H4 (cell line): ENCODE results near the gene RUNDC3A. TPM values are rescaled to one million over a fixed set of nuclear protein-coding genes. Genes with fewer than 3 reads are reported as not detected.
A peak's percentile ranks its signal among the peaks of the same experiment; 100 is the strongest.

Experiments used
- DNase-seq: peaks from one replicate; pipeline ENCODE4 v3.0.0-alpha.2; 2015; ENCODE audit warnings: low spot score
- total RNA-seq: library from RNA; depleted of rRNA; stranded (reverse); fragments of >200 nt; shearing (Covaris generic); gene quantifications from 2 replicates; pipeline ENCODE4 v1.2.3, GENCODE V29; 2014; rRNA removed

Gene RUNDC3A
- not detected in 2 replicates for total RNA-seq

DNA sequence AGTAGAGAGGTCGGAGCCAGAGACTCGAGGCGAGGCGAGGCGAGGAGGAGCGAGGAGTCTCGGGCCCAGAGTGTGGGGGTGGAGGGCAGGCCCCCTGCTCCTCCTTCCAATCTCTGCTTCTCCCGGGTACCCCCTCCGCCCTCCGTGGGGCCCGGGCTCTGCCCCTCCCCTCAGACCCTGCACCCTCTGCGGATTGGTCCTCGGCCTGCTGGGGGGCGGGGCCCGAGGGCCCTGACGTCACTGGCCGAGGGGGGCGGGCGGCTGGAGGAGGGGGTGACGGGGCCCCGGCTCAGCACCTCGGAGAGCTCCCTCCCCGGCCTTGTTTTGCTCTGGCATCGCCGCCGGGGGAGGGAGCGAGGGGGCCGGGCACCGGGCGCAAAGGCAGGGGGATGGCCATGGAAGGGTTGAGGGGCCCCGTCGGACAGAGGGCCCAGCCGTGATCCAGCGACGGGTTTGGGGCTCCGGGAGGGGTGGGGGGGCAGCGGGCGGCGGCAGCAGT is at the start of gene RUNDC3A:
Gene RUNDC3A (plus strand): TSS at position 282 of the 499 bp plus-strand sequence. CDS start 232 bp downstream, outside the sequence.
- DNase-seq: no peak

DNA sequence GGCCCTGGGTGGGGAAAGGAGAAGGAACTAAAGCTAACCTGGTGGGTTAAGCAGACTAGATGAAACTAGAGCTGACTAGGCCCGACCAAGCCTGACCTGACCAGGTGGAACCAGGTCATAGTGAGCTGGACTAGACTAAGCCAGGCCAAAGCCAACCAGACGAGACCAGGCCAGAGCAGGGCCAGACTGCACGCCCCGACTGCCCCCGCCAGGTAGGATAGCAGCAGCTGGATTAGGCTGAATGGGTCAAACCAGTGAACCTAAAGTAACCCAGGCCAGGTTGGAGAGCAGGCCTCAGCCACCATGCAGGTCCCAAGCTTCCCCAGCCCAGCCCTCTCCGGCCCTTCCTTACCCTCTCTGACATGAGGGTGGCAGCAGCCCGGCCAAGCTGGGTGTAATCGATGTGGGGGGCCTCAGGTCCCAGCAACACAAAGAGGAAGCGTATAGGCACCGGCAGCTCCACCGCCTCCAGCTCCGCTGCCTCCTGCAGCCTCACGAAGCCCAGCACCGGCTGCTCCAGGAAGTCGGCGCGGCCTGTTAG is 49.5 kb upstream of the RUNDC3A start:
- no peak for DNase-seq

- DNase-seq: no peak
Observed at GRCh38 chr17:44260296-44260695, 48.1 kb upstream of the RUNDC3A start.

DNA sequence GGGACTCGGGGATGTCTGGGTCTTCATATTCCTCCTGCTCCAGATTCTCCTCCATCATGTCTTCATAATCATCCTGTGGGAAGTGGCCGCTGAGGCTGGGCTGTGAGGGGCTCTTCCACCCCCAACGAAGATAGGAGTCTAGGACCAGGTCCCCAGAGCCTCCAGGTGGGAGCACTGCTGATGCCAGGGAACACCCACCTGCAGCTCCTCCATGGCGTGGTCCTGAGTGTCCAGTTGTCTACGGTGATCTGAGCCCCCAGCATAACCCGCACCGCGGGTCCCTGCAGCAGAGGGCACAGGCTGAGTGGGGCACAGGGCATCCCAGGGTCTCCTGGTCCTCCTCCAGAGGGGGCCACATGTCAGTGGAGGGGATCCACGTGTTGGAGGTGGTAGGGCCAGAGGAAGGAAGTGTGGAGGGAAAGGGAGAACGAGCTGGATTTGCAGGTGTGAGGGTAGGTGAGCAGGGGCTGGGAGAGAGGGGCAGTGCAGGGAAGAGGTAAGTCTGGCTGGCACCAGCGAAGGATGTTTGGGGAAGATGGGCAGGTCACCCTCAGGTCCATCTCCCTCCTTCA is 45.7 kb upstream of the RUNDC3A start:
- DNase-seq: no peak

DNA sequence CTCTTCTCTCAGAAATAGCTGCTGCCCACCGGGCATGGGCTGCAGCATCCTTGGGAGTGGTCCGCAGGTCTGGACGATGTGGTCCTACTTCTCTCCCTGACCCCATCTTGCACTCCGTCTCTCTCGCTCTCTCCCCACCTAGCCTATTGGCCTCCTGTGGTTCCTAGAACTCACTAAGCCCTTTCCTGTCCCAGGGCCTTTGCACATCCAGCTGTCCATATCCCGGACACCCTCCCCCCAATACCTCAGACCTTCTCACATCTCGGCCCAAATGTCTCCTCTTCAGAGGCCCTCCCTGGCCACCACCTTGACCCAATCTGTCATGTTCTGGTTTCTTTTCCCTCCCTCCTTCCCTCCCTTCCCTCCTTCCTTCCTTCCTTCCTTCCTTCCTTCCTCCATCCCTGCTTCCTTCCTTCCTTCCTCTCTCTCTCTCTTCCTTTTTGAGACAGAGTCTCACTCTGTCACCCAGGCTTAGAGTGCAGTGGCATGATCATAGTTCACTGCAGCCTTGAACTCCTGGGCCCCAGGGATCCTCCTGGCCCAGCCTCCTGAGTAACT is 45.0 kb upstream of the RUNDC3A start:
- no peak for DNase-seq

DNA sequence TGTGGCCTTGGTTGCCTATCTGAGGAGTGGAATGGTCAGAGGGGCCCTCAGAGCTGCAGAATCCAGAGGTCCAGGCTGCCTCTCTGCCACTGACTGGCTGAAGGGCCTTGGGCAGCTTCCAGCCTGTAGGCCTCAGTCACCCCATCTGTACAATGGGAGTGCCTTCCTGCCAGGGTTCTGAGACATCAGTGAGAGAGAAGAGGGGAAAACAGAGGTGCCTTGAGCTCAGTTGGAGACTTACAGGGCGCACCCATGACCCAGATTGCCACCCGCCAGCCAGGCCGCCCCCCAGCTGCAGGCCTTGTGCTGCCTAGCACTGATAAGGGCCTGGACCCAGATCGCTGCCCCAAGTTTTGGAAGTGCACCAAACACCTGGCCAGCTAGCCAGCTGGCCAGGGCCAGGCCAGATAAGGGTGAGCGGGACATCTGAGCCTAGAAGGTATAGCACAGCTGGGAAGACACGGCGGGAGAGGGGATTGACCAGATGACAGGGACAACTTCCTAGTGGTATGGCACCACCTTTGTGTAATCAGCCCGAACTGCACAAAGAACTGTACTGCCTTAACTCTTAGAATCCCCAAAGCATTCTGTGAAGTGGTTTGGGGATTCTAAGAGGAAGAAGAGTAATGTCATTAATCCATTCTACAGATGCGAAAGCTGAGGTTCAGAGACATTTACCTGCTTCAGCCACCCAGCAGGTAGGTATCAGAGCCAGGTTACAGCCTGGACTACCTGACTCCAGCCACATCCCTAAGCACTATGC is 41.8 kb upstream of the RUNDC3A start:
- DNase-seq: no peak

GRCh38 chr17:44267165-44267455 is 41.3 kb upstream of the RUNDC3A start:
- no peak for DNase-seq

DNA sequence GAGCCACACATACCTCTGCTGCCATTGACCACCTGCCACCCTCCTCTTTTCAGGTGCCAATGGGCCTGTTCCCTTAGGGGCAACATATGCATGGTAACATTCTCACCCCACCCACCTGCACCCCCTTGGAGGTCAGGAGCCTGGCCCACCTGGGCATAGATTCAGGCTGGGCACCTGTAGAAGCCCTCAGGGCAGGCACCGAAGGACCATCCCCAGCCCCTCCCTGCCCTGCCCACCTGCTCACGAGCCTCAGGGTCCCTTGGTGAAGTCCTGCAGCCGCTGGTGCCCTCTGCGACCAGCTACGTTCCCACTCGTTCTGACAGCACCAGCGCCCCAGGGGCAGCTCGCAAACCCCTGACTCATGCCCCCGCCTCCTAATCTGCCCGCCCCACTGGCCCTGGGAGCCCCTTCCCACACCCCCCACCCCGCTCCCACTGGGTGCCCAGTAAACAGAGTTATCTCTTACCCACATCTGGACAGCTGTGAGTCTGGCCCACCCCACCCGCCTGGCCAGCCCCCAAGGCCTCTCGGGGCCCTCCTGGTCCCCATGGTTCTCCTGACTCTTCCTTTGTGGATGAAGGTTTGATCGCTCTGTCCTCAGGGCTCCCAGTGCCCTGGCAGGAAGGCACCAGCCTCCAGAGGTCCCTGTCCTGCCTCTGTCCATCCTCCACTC is 40.4 kb upstream of the RUNDC3A start, which contains the start of gene SLC4A1:
Gene SLC4A1 (minus strand): TSS at position 318 of the 673 bp plus-strand sequence. CDS start 5,269 bp downstream, outside the sequence.
- DNase-seq: no peak

- no peak for DNase-seq
Observed at GRCh38 chr17:44268709-44269534, 39.5 kb upstream of the RUNDC3A start.

DNA sequence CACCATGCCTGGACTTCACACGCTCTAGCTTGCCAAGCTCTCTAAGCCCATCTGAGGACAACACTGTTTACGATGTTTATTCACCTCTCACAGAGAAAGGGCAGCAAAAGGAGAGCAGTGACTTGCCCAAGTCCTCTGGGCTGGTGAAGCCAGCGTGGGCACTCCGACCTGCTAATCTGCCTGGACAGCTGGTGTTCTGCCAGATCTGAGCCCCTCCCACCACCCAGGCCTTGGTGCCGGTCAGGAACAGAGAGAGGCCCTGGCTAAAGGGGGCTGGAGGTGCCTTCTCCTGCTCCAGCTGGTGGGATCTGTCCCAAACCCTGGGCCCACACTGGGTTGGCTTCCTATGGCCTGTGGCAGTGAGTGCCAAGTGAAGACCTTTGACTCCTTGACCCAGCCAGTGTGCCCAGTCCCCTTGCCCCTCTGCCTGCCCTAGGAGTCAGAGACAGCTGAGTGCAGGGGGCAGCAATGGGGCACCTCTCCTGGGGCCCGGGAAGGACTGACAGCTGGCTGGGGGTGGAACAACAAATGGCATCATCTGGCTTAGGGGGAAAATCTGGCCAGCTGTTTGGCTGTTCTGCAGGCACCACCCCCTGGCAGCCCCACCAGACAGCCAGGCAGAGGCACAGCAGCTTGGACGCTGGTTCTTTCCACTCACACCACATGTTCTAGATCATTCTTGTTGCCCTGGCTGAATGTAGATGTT is 38.7 kb upstream of the RUNDC3A start:
- no peak for DNase-seq

DNA sequence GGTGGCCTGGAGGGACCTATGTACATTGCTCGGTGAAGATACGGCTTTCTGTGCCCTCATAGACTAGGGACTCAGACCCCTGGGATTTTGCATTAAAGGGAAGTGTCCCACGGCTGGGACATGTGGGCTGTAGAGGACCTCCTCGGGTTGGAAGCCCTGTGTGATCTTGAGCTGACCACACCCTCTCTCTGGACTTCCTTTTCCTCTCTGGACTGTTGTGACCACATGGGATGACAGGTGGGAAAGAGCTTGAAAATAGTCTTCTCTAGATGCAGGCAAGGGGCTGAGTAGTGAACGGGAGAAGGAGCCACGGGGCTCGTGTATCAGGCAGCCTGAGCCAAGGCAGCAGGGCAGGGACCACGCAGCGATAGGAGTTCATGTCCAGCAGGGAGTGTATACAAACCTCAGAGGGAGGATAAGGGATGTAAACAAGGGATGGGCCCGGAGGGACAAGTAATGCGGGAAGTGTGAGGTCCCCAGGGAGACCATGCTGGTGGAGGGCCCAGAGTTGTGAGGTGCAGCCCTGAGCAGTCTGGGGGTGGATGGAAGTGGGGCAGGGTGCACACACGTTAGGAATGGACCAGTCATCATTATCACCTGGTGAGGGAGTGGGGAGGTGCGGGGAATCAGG is 36.0 kb upstream of the RUNDC3A start:
- DNase-seq: no peak

DNA sequence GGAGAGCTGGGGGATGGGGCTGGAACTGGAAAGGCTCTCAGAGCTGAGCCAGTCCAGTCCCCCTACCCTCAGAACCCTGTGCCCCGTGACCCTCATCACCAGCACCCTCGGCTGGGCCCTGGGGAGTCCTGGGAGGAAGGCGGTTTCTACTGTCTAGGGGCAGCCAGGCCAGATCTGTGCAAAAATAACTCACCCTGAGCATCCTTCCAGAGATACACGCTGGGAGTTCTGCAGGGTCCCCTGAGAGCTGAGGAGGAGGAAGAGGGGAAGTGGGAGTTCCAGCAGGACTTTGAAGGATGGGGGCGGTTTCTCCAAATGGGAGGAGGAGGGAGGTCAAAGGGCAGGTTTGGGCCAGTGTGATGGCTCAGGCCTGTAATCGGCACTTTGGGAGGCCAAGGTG is 35.4 kb upstream of the RUNDC3A start:
- DNase-seq: no peak

GRCh38 chr17:44273607-44274006 is 34.8 kb upstream of the RUNDC3A start:
- DNase-seq: no peak

DNA sequence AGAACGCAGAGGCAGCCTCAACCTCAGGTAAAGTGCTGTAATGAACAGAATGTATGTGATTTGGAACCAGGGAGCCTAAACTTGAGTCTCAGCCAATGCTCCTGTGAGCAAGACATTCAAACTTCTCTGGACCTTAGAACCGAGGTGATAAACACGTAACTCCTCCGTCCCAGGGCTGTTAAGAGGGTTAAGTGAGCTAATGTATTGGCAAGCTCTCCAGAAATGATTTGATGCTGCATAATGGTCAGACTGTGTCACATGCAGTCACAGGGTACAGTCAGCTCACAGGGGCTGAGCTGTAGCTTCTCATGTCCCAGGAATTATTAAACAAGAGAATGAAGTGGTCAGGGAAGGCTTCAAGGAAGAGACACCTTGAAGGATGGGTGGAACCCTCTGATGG is 30.4 kb upstream of the RUNDC3A start:
- DNase-seq: no peak

DNA sequence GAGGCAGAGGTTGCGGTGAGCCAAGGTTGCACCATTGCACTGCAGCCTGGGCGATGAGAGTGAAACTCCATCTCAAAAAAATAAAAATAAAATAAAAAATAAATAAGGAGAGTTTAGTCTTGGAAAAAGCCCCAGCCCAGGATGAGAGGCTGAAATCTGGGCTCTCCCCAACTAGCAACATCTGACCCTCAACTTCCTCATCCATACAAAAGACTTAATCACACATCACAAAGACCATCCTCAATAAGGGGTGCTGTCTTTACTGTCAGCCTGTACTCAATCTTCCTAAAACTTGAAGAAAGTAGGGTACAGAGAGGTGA is 29.1 kb upstream of the RUNDC3A start:
- no peak for DNase-seq

- peak; percentile 92 for DNase-seq
Observed at GRCh38 chr17:44279666-44280391, 28.6 kb upstream of the RUNDC3A start.

DNA sequence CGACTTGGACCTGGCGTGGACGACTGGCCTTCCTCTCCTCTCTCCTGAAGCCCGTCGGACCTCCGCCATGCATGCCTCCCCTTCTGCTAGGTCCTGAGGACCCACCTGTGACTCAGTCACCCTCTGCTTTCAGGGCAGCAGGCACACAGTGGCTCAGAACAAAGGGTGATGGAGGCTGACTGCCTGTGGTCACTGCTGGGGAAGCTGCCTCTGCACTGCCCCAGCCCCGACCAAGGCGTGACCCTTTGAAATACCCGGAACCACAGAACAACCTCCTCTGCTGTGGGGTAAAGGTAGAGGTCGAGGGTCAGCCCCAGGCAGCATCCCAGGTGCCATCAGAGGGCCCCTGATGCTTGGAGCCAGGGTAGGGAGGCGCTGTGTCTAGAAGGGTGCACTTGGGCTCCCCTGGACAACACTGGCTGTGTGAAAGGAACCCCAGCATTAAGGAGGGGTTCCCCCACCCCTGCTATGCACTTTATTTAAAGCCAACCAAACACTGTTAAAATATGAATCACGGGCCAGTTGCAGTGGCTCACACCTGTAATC is 27.9 kb upstream of the RUNDC3A start:
- no peak for DNase-seq

DNA sequence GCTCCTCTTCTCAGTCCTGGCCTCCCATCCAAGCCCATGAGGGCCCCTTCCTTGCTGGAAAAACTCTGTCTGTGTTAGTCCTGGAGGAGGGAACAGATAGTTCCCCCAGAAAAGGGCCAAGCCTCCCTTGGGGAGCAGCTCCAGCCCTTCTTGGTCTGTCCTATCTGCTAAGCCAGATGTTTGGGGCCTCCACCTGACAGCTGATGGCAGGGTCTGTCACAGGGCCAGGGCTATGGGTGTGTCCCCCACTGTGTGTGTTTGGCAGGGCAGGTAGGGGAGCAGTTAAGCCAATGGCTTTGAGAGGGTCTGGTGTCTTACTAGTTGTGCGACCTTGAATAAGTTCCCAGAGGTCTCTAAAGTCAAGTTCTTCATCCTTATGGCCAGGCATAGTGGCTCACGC is 26.8 kb upstream of the RUNDC3A start:
- no peak for DNase-seq

- no peak for DNase-seq
Observed at GRCh38 chr17:44282264-44282663, 26.1 kb upstream of the RUNDC3A start.
